LNCAP (cell line): ENCODE results near the gene MEIOB.

Source experiments
- TF ChIP-seq, protein P1 (sequence below): fragments of 450-650 bp; IDR thresholded peaks from 2 replicates; pipeline ENCODE4 v1.5.1; 2017; ENCODE audit warnings: mild to moderate bottlenecking

Gene MEIOB

DNA sequence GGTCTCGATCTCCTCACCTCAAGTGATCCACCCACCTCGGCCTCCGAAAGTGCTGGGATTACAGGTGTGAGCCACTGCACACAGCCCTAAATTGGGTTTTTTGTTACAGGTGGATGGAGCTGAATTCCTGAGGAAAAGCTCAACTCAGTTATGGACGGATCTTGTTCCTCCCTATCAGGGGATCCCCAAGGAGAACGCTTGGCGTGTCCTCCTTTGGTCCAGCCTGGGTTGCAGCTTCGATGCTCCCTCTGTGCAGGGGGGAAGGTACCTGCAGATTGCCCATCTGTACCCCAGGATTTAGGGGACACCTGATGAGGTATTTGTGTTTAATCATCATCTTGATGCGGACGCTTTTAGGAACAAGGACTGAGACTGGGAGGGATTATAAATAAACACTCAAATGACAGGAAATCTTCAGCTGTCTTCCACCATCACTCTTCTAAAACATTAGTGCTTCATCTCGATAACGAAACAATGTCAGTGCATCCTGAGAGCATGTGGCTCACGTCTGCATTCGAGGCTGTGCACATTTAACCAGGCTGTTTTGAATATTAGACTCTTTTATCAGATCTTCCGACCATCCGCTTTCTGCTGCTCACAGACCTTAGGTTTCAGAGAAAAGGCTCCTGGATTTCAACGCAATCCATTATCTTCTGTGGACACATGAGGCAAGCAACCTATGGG, 18.2 kb upstream of the MEIOB start:
- TF ChIP-seq, protein P1, sequence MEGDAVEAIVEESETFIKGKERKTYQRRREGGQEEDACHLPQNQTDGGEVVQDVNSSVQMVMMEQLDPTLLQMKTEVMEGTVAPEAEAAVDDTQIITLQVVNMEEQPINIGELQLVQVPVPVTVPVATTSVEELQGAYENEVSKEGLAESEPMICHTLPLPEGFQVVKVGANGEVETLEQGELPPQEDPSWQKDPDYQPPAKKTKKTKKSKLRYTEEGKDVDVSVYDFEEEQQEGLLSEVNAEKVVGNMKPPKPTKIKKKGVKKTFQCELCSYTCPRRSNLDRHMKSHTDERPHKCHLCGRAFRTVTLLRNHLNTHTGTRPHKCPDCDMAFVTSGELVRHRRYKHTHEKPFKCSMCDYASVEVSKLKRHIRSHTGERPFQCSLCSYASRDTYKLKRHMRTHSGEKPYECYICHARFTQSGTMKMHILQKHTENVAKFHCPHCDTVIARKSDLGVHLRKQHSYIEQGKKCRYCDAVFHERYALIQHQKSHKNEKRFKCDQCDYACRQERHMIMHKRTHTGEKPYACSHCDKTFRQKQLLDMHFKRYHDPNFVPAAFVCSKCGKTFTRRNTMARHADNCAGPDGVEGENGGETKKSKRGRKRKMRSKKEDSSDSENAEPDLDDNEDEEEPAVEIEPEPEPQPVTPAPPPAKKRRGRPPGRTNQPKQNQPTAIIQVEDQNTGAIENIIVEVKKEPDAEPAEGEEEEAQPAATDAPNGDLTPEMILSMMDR: no peak

DNA sequence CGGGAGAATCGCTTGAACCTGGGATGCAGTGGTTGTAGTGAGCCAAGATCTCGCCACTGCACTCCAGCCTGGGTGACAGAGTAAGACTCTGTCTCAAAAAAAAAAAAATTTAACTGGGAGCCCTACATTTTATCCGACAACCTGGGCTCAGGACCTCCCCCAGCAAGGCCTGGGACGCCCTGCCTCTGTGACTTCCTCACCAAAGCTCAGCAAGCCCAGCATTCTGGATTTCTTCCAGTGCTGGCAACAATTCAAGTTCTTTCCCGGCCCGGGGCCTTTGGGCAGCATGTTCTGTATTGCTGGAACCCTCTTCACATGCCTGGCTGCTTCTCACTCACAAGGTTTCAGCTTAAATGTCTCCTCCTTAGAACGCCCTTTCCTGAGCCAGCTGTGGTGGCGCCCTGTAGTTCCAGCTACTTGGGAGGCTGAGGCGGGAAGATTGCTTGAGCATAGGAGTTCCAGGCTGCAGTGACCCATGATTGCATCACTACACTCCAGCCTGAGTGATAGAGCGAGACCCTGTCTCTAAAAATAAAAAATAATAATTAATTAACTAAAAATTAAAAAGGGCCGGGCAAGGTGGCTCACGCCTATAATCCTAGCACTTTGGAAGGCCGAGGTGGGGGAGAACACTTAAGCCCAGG, 15.9 kb upstream of the MEIOB start:
- TF ChIP-seq, protein P1: no peak

DNA sequence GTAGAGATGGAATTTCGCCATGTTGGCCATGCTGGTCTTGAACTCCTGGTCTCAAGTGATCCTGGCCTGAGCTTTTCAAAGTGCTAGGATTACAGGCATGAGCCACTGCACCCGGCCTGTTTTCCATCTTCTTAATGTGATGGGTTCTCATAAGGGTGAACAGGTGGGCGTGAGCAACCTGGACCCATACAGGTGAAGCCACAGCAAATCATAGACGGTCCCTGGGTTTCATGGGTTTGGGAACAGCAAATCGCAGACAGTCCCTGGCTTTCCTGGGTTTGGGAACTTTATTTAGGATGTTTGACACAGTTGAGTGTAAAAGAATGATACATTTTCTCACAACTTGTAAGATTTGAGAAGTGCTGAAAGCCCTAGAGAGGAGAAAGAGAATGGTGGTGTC, 12.9 kb upstream of the MEIOB start:
- TF ChIP-seq, protein P1: no peak

DNA sequence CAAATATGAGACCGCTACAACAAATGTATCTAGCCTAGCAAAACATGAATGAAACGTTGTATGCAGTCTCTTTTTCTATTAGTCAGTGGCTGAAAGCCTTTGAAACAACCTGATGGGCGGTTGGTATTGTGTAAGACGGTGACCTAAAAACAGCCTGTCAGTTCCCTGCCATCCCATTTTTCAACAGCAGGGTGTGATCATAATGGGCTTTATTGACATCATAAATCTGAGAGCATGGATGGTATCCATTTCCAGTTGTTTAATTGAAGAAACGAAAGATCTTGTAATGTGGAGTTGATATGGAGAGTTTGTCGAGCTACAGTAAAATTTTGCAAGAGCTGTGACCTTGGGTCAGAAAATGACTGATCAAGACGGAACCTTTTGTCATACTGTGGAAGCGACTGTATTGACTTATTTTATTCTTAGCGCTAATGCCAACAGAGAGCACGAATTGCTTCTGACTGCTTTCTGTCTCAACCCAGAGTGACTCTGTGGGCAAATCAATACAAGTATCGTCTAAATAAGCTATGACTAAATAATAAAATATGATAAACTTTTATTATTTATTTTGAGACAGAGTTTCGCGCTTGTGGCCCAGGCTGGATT, 12.3 kb upstream of the MEIOB start:
- TF ChIP-seq, protein P1: no peak

DNA sequence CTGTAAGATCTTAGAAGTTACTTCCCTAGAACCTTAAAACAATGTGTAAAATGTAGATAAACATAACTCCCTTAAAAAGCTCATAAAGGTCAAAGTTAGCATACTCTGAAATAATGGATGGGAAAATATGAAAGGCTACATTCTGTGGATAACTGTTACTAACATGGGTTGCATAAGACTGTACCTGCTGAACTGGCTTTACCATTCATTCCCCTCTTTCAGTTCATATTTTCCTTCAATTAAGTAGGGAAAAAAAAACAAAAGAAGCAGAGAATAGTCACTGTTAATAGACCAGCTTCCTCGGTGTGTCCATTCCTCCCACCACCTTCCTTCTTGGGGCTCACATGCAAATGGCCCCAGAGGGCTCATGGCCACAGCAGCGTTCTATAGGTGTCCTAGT, 7.5 kb upstream of the MEIOB start:
- TF ChIP-seq, protein P1: no peak

DNA sequence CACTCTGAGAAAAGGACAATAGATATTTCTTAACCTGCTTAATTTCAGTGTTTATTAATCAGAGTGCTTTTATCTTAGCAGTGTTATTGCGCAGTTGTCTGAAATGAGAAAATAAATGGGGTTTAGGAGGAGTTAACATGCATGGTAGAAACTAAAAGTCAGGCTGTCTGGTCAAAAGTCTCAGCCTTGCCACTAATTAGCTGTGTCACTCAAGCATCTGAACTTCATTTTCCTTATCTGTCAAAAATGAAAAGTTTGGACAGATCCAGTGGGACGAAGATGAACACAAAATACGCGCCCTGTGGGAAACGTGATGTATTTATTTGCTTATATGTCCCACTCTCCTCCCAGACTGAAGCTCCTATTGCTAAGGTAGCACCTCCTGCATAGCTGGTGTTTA, 6.3 kb upstream of the MEIOB start:
- TF ChIP-seq, protein P1: no peak

DNA sequence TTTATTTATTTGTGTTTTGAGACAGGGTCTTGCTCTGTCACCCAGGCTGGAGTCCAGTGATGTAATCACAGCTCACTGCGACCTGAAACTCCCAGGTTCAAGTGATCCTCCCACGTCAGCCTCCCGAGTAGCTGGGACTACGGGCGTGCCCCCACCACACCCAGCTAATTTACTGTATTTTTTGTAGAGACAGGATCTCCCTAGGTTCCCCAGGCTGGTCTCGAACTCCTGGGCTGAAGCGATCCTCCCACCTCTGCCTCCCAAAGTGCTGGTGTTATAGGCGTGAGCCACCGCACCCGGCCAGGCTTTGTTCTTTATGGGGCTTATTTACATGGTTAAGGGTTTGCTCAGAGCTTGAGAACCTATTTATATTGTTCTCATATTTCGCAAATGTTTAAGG, 5.8 kb upstream of the MEIOB start:
- TF ChIP-seq, protein P1: no peak
